Lung (tissue), 12 donors: ENCODE results near the gene GALNT5. TPM values are rescaled to one million over a fixed set of nuclear protein-coding genes. Genes with fewer than 3 reads are reported as not detected.

Source experiments
- ATAC-seq: fragments of 200-7000 bp; cut with Tn5 transposase; one replicate; pipeline ENCODE4 v1.9.1; 2020; ENCODE audit warnings: moderate number of reproducible peaks; ENCODE audit not compliant: insufficient read depth, low FRiP score
- DNase-seq, 3 donors: peaks; one replicate each; pipeline ENCODE4 v3.0.0-alpha.2; 2013 to 2017
- H3K27ac ChIP-seq, 2 donors: one replicate each; pipeline ENCODE4 v1.5.1; 2013; ENCODE audit warnings: mild to moderate bottlenecking in 2 of 2, moderate library complexity in 2 of 2, control low read depth in 1 of 2, inconsistent platforms in 1 of 2, low read depth in 1 of 2, low read length in 1 of 2
- H3K27me3 ChIP-seq, 3 donors: one replicate each; pipeline ENCODE4 v1.5.1; 2013; ENCODE audit warnings: low read length in 2 of 3; ENCODE audit not compliant: control insufficient read depth in 3 of 3, insufficient read depth in 3 of 3
- H3K36me3 ChIP-seq, 4 donors: one replicate each; pipeline ENCODE4 v1.5.1; 2013; ENCODE audit warnings: low read length in 4 of 4, mild to moderate bottlenecking in 1 of 4, moderate library complexity in 1 of 4; ENCODE audit not compliant: control insufficient read depth in 4 of 4, insufficient read depth in 4 of 4
- H3K4me1 ChIP-seq, 5 donors: one replicate each; pipeline ENCODE4 v1.5.1; 2013; ENCODE audit warnings: low read length in 5 of 5, mild to moderate bottlenecking in 2 of 5, moderate library complexity in 1 of 5; ENCODE audit not compliant: control insufficient read depth in 5 of 5, insufficient read depth in 5 of 5
- H3K4me3 ChIP-seq: one replicate; pipeline ENCODE4 v1.5.1; 2013; ENCODE audit warnings: mild to moderate bottlenecking, control low read depth, moderate library complexity
- H3K9ac ChIP-seq, 2 donors: one replicate each; pipeline ENCODE4 v1.5.1; 2013; ENCODE audit warnings: low read length in 2 of 2, control low read depth in 1 of 2; ENCODE audit not compliant: insufficient read depth in 1 of 2
- H3K9me3 ChIP-seq, 4 donors: one replicate each; pipeline ENCODE4 v1.5.1; 2013; ENCODE audit warnings: low read length in 3 of 4, mild to moderate bottlenecking in 1 of 4, moderate library complexity in 1 of 4; ENCODE audit not compliant: control insufficient read depth in 4 of 4, insufficient read depth in 3 of 4
- WGBS, 2 donors: extraction: QIAGEN DNeasy Blood & Tissue Kit; methylation state at CpG; one replicate each; pipeline ENCODE4 v1.1.7; 2013; 5-methylcytosine and 5-hydroxymethylcytosine counted together
- polyA plus RNA-seq, 2 donors: library from polyadenylated mRNA; stranded (reverse); fragments of 200-250 nt; gene quantifications; one replicate each; pipeline ENCODE4 v1.2.1, GENCODE V29; 2013
- total RNA-seq, 2 donors: library from RNA; depleted of rRNA in 1 of 2; stranded (reverse); fragments of >200 nt in 1 of 2; gene quantifications; one replicate each; pipeline ENCODE4 v1.2.1, GENCODE V29; 2014 to 2021
- TF ChIP-seq, protein P1 (sequence below): IDR thresholded peaks from 2 replicates; pipeline ENCODE4 v1.5.1; 2012; ENCODE audit warnings: mild to moderate bottlenecking; ENCODE audit errors: control extremely low read depth, extremely low read depth
- donor health status: control.
- donor health status: control.
- donor health status: Bipolar disorder and iron deficiency.
- donor health status: healthy.
- donor health status: DM: yes; HTN: yes; CAD: no.

Gene GALNT5
- total and polyA plus RNA-seq, 4 donors, result 3.8 to 35.9 (median 10.3) TPM

DNA sequence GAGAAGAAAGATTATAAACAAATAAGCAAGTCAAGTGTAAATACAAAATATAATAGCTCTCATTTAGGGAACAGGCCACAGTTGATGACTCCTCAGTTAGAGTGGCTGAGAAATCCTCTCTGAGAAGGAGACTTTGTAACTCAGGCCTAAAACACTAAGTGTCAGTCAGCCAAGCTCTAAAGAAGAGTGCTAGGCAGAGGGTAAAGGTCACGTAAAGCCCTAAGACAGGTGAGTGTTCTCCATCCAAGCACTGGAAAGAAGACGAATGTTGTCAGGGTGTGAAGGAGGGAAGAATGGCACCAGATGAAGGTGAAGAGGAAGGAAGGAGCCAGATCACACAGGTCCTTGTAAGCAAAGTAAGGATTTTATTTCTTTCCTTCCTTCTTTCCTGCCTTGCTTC lies 43.8 kb downstream of the GALNT5 start:
- DNase-seq (no peak), ATAC-seq (no peak)
- Histone ChIP-seq H3K27ac (no peak overlapping the region), H3K9ac (no peak overlapping the region), H3K4me3 (no peak overlapping the region), H3K4me1 (peaks cover 0 to 32% (median 11%) of the 10 kb centered on the region in 5 donors), H3K36me3 (no peaks in the 10 kb centered on the region), H3K9me3 (no peaks in the 10 kb centered on the region), H3K27me3 (no peaks in the 10 kb centered on the region)
- TF ChIP-seq, protein P1, sequence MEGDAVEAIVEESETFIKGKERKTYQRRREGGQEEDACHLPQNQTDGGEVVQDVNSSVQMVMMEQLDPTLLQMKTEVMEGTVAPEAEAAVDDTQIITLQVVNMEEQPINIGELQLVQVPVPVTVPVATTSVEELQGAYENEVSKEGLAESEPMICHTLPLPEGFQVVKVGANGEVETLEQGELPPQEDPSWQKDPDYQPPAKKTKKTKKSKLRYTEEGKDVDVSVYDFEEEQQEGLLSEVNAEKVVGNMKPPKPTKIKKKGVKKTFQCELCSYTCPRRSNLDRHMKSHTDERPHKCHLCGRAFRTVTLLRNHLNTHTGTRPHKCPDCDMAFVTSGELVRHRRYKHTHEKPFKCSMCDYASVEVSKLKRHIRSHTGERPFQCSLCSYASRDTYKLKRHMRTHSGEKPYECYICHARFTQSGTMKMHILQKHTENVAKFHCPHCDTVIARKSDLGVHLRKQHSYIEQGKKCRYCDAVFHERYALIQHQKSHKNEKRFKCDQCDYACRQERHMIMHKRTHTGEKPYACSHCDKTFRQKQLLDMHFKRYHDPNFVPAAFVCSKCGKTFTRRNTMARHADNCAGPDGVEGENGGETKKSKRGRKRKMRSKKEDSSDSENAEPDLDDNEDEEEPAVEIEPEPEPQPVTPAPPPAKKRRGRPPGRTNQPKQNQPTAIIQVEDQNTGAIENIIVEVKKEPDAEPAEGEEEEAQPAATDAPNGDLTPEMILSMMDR, result no peak
- 73 to 80% methylated on average over 2 of the region's 2 CpGs for WGBS, 2 donors

DNA sequence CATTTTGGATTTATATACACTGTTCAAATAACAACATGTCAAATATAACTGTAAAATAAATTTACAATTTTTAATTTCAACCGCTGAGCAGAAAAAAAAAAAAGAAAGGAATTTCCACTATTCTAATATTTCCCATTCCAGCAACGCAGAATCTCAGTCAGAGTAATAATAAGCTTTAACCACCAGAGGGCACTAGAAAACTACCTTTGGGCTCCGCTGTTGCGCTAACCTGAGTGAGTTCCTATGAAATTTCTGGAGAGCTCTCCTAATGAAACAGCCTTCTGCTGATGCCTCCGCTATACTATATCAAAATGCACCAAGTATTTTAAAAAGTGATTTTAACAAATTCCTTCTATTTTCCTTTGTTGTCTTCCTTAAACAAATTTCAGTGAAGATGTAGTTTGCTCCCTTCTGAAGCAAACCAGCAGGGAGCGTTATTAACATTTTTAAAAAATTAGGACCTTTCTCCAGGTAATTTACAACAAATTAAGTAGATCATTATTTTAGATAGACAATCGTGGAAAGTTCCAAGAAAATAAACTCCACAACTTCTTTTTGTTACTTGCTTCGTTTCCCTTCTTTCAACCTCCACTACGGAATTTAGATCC lies 45.1 kb downstream of the GALNT5 start:
- Histone ChIP-seq H3K4me1 (peaks cover 0 to 20% (median 4%) of the 10 kb centered on the region in 5 donors), H3K36me3 (no peaks in the 10 kb centered on the region), H3K27ac (no peak overlapping the region), H3K27me3 (no peaks in the 10 kb centered on the region), H3K9ac (no peak overlapping the region), H3K9me3 (no peaks in the 10 kb centered on the region), H3K4me3 (no peak overlapping the region)
- DNase-seq (peak; percentile 31 to 85 (median 77)), ATAC-seq (peak; percentile 82)
- 36 to 38% methylated on average over 9 of the region's 9 CpGs for WGBS, 2 donors
- TF ChIP-seq, protein P1, result peak; percentile 69

DNA sequence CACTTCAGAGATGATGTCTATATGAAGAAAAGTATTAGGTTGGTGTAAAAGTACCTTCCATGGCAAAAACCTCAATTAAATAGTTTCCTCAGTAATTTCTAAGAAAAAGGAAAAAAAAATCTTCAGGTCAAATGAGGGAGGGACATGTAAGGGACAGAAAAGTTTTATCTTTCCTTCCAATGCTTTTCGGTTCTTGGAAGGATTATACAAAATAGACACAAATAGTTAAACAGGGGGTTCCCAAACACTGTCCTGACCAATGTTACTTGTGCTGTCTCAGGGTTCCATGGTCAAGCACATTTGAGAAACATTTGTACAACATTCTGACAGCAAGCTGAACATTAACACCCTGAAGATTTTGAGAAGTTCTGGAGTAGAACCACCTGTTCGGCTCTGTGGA lies 46.1 kb downstream of the GALNT5 start:
- peaks cover 0 to 20% (median 4%) of the 10 kb centered on the region in 5 donors for H3K4me1 ChIP-seq
- DNase-seq (no peak), ATAC-seq (no peak)
- 45 to 73% methylated on average over 2 of the region's 2 CpGs for WGBS, 2 donors
- H3K27ac ChIP-seq, result no peak overlapping the region
- no peak overlapping the region for H3K4me3 ChIP-seq
- no peak overlapping the region for H3K9ac ChIP-seq
- TF ChIP-seq, protein P1, result no peak
- H3K27me3 ChIP-seq, result no peaks in the 10 kb centered on the region
- H3K36me3 ChIP-seq, result no peaks in the 10 kb centered on the region
- no peaks in the 10 kb centered on the region for H3K9me3 ChIP-seq
